Urinary bladder (tissue), 4 donors: ENCODE results near the gene ZNF600. TPM values are rescaled to one million over a fixed set of nuclear protein-coding genes. Genes with fewer than 3 reads are reported as not detected.
A peak's percentile ranks its signal among the peaks of the same experiment; 100 is the strongest.
"Not testable (repeated sequence)": the region's sequence is repeated elsewhere in the genome, so short reads cannot be mapped to it uniquely, and the experiment has no call there.

Source experiments
- DNase-seq: peaks from one replicate; pipeline ENCODE4 v3.0.0-alpha.2; 2015; ENCODE audit errors: extremely low spot score
- H3K27ac ChIP-seq: one replicate; pipeline ENCODE4 v1.5.1; 2013; ENCODE audit warnings: low read depth, mild to moderate bottlenecking, moderate library complexity
- H3K36me3 ChIP-seq: one replicate; pipeline ENCODE4 v1.6.1; 2013; ENCODE audit warnings: mild to moderate bottlenecking, moderate library complexity; ENCODE audit not compliant: insufficient read depth
- H3K4me1 ChIP-seq: one replicate; pipeline ENCODE4 v1.6.1; 2013; ENCODE audit warnings: mild to moderate bottlenecking, moderate library complexity; ENCODE audit not compliant: insufficient read depth
- H3K4me3 ChIP-seq: one replicate; pipeline ENCODE4 v1.5.1; 2013; ENCODE audit warnings: low read depth, low read length
- WGBS: extraction: QIAGEN DNeasy Blood & Tissue Kit; methylation state at CpG from one replicate; pipeline ENCODE4 v1.1.7; 2013; 5-methylcytosine and 5-hydroxymethylcytosine counted together
- polyA plus RNA-seq: library from polyadenylated mRNA; stranded (reverse); fragments of 200-250 nt; gene quantifications from one replicate; pipeline ENCODE4 v1.2.3, GENCODE V29; 2013
- total RNA-seq: library from RNA; depleted of rRNA; stranded (reverse); fragments of >200 nt; gene quantifications from one replicate; pipeline ENCODE4 v1.2.3, GENCODE V29; 2014
- donor health status: healthy with polysubstance abuse.
- donor health status: healthy.

Gene ZNF600
- total RNA-seq (9.1 TPM), polyA plus RNA-seq (4.1 TPM)

DNA sequence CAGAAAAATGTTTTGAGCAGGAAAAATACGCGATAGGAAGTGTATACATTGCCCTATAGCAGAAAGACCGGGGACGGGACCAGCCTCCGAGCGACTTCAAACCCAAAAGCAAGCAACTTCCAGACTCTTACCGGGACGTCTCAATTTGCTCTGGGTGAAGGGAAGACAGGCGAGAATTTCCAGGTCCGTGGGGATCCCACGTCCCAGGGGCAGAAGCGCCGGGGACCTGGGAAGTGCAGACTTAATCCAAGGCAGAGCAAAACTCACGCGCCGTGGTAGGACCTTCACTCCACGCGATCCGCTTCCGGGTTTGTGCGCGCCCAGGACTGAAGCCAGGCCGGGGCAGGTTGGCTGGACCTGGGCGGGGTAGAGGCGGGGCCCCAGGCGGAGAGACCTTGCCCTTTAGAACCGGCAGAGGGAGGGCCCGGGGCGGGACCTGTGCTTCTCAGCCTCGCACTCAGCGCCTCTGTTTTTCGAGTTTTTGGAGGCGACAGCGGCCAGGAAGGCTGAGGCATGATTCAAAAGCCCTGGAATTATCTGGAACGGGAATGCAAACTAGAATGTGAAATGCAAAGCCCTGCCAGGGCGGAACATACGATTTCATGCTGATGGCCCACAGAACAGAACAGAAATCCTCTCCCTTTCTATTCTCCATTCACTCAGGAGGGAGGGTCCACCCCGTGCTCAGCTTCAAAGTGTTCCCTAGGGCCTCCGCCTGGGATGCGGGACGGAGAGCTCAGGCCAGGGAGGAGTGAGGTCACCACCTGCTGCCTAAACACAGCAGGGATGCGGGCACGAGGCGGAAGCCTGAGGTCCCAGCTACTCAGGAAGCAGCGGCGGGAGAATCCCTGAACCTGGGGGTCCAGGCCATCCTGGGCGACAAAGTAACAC, at the start of gene ZNF600:
Gene ZNF600 (minus strand): TSS at position 328 of the 891 bp plus-strand sequence. CDS start 7,903 bp downstream, outside the sequence.
- peak within 1 kb of the TSS; percentile 83 for H3K4me3 ChIP-seq
- not testable (repeated sequence) for H3K4me1 ChIP-seq, H3K36me3 ChIP-seq
- DNase-seq = peak; percentile 53
- under 1% methylated on average over 47 of the region's 47 CpGs for WGBS
- H3K27ac ChIP-seq = peak within 1 kb of the TSS; percentile 71

GRCh38 chr19:52834289-52834688, 47.7 kb upstream of the ZNF600 start:
- not testable (repeated sequence) for H3K4me1 ChIP-seq, H3K27ac ChIP-seq, DNase-seq, H3K36me3 ChIP-seq, H3K4me3 ChIP-seq
- WGBS = 58% methylated on average over 1 of the region's 1 CpG

- not testable (repeated sequence) for H3K36me3 ChIP-seq, DNase-seq, H3K4me3 ChIP-seq, H3K4me1 ChIP-seq, H3K27ac ChIP-seq
- 55% methylated on average over 5 of the region's 5 CpGs for WGBS
These were observed 47.0 kb upstream of the ZNF600 start for GRCh38 chr19:52833541-52833940.

DNA sequence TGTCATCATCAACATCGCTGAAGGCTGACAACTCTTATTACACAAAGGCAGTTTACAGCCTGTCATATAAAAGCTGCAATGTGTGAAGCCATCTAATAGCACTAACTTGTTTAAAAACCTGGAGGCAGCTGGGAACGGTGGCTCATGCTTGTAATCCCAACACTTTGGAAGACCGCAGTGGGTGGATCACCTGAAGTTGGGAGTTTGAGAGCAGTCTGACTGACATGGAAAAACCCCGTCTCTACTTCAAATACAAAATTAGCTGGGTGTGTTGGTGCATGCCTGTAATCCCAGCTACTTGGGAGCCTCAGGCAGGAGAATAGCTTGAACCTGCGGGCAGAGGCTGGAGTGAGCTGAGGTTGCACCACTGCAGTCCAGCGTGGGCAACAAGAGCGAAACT, 43.3 kb upstream of the ZNF600 start:
- H3K36me3 ChIP-seq, H3K4me1 ChIP-seq, H3K4me3 ChIP-seq, DNase-seq, H3K27ac ChIP-seq: not testable (repeated sequence)
- WGBS = 70% methylated on average over 7 of the region's 7 CpGs

- DNase-seq = no peak
- Histone ChIP-seq H3K27ac (no peak overlapping the region), H3K4me1 (no peaks in the 10 kb centered on the region), H3K36me3 (no peaks in the 10 kb centered on the region), H3K4me3 (no peak overlapping the region)
- WGBS = 90% methylated on average over 5 of the region's 5 CpGs
These were observed 39.2 kb upstream of the ZNF600 start for GRCh38 chr19:52825765-52826164.

DNA sequence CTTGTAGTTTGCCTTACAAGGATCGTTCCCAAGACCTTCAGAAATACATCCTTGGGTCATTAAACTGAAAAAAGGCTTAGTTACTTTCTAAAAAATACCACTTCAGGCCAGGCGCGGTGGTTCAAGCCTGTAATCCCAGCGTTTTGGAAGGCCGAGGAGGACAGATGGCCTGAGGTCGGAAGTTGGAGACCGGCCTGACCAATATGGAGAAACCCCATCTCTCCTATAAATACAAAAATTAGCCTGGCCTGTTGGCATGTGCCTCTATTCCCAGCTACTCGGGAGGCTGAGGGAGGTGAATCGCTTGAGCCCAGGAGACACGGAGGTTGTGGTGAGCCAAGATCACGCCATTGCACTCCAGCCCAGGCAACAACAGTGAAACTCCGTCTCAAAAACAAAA, 37.1 kb upstream of the ZNF600 start:
- Histone ChIP-seq H3K4me3 (no peak overlapping the region), H3K4me1 (no peaks in the 10 kb centered on the region), H3K36me3 (no peaks in the 10 kb centered on the region), H3K27ac (no peak overlapping the region)
- 93% methylated on average over 12 of the region's 12 CpGs for WGBS
- no peak for DNase-seq

- H3K4me3 ChIP-seq = peak within 1 kb of the TSS; percentile 47
- H3K27ac ChIP-seq = peak within 1 kb of the TSS; percentile 18
- not testable (repeated sequence) for H3K4me1 ChIP-seq, H3K36me3 ChIP-seq
- peak; percentile 14 for DNase-seq
- under 1% methylated on average over 28 of the region's 44 CpGs for WGBS
These were observed 34.8 kb upstream of the ZNF600 start, which contains the start of gene ZNF28 for GRCh38 chr19:52821204-52821960. Gene ZNF28 (minus strand): TSS chr19:52821633. CDS start chr19:52817958, 3,675 bp downstream.

GRCh38 chr19:52820472-52821203, 34.0 kb upstream of the ZNF600 start:
- H3K27ac ChIP-seq, H3K4me1 ChIP-seq, H3K36me3 ChIP-seq, DNase-seq: not testable (repeated sequence)
- peak overlapping the region; percentile 47 for H3K4me3 ChIP-seq
- 9% methylated on average over 19 of the region's 19 CpGs for WGBS

- Histone ChIP-seq H3K36me3 (peaks cover 10% of the 10 kb centered on the region), H3K27ac (no peak overlapping the region), H3K4me1 (no peaks in the 10 kb centered on the region), H3K4me3 (no peak overlapping the region)
- WGBS = 96% methylated on average over 32 of the region's 32 CpGs
- no peak for DNase-seq
These were observed 23.2 kb upstream of the ZNF600 start for GRCh38 chr19:52809801-52810200.

- WGBS = 98% methylated on average over 9 of the region's 9 CpGs
- H3K4me3 ChIP-seq, H3K4me1 ChIP-seq, DNase-seq, H3K27ac ChIP-seq: not testable (repeated sequence)
- H3K36me3 ChIP-seq = peaks cover 12% of the 10 kb centered on the region
These were observed 13.5 kb upstream of the ZNF600 start for GRCh38 chr19:52799950-52800640.

DNA sequence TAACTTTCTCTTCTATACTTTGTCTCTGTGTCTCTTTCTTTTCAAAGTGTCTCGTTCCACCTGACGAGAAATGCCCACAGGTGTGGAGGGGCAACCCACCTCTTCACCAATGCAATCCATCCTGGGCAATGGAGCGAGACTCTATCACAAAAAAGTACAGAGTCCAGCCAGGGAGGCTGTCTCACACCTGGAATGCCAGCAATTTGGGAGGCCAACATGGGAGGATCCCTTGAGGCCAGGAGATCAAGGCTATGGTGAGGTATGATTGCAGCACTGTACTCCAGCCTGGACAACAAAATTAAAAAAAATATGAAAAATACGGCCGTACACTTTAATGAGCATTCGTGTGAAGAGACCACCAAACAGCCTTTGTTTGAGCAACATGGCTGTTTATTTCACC, 2.8 kb upstream of the ZNF600 start:
- no peak overlapping the region for H3K27ac ChIP-seq
- no peaks in the 10 kb centered on the region for H3K36me3 ChIP-seq
- 91% methylated on average over 6 of the region's 6 CpGs for WGBS
- no peak for DNase-seq
- H3K4me1 ChIP-seq = no peaks in the 10 kb centered on the region
- no peak overlapping the region for H3K4me3 ChIP-seq

DNA sequence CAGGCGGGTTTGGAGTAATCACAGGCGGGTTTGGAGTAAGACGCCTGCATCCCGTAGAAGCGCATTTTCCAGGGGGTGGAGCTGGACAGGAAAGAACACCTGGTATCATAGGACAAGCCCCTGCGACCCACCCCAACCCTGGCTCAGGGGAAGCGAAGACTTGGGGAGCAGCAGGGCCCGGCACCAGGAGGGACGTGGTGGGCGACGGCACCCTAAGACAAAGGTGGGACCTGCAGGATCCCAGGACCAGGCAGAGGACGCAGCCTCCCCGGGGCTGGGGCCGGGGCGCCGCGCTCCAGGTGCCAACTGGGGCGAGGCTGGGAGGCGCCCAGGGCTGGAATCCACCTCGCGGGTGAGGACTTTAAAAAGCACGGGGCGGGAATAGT, 520 bp downstream of the ZNF600 start:
- DNase-seq = no peak
- peak overlapping the region; percentile 83 for H3K4me3 ChIP-seq
- H3K27ac ChIP-seq = no peak overlapping the region
- H3K36me3 ChIP-seq = no peaks in the 10 kb centered on the region
- 3% methylated on average over 23 of the region's 23 CpGs for WGBS
- no peaks in the 10 kb centered on the region for H3K4me1 ChIP-seq

DNA sequence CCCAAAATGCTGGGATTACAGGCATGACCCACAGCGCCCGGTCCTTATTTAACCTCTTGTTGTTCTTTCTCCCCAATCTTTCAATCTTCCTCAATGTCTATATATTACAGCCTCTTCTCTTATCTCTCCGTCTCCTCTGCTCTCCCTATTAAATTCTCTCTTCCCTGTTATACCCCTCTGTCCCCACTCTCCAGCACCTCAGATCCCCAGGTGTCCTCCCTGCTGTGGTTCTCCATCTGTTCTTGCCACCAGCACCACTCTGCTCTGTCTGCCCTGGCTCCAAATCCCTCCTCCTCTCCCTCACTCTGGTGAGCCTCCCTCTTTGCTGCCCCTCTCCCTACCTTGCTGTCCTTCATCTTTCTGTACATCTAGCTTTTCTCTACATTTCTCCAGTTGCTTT, 1.1 kb downstream of the ZNF600 start:
- Histone ChIP-seq H3K4me3 (no peak overlapping the region), H3K36me3 (no peaks in the 10 kb centered on the region), H3K27ac (no peak overlapping the region), H3K4me1 (no peaks in the 10 kb centered on the region)
- WGBS = 73% methylated on average over 3 of the region's 3 CpGs
- DNase-seq = no peak
